HepG2 (cell line): ENCODE results near the gene HOXA7. TPM values are rescaled to one million over a fixed set of nuclear protein-coding genes. Genes with fewer than 3 reads are reported as not detected.

Experiments used
- ATAC-seq: fragments of 200-7000 bp; cut with Tn5 transposase; 3 replicates; pipeline ENCODE4 v1.9.1; 2020; ENCODE audit warnings: mild to moderate bottlenecking, moderate library complexity
- BruUV-seq: library from RNA; stranded (reverse); fragments of 400-500 nt; replicated peaks from 2 replicates; lab custom pipeline; 2021; lab: Mats Ljungman, UMichigan
- CTCF ChIA-PET: fragments of 300-600 bp; formaldehyde crosslinking; extraction: SDS; loops from one replicate; lab custom pipeline; 2021; ENCODE audit warnings: low total read pairs, inconsistent platforms, low intra/inter-chr PET ratio; lab: Yijun Ruan, JAX
- POLR2A ChIA-PET: fragments of 350-600 bp; sonication (Branson Sonifier 250); formaldehyde crosslinking; loops from one replicate; lab custom pipeline; 2020; ENCODE audit warnings: antibody characterized with exemption, inconsistent platforms; lab: Yijun Ruan, JAX
- DNase-seq: peaks from one replicate; pipeline ENCODE4 v3.0.0-alpha.2; 2015; ENCODE audit warnings: low spot score
- FAIRE-seq: peaks from 3 replicates; lab custom pipeline; 2011; peaks lifted over from hg19 to GRCh38; lab: Jason Lieb, UNC
- H2AFZ ChIP-seq: one replicate; pipeline ENCODE4 v1.6.1; 2011; ENCODE audit warnings: low read length, inconsistent platforms
- H3K27ac ChIP-seq: fragments of 300-600 bp; 3 replicates; pipeline ENCODE4 v1.8.0; 2011; ENCODE audit warnings: mixed run types, mild to moderate bottlenecking, mixed read lengths, low read length, inconsistent platforms; ENCODE audit not compliant: insufficient read depth; ENCODE audit errors: extremely low read length
- H3K27me3 ChIP-seq, 2 experiments: fragments of 200-600 bp in 1 of 2; 2 replicates in 1 of 2; 3 replicates in 1 of 2; pipeline versions ENCODE4 v1.6.0 to v1.8.0; 2011; ENCODE audit warnings: low read length in 2 of 2, mild to moderate bottlenecking in 2 of 2, moderate library complexity in 2 of 2, inconsistent platforms in 1 of 2; ENCODE audit not compliant: insufficient read depth in 2 of 2, control insufficient read depth in 1 of 2
- H3K36me3 ChIP-seq, 2 experiments: fragments of 200-600 bp in 1 of 2; replicated peaks in 1 of 2; 2 replicates in 1 of 2; 3 replicates in 1 of 2; pipeline versions ENCODE4 v1.5.1 to v1.8.0; 2011; ENCODE audit warnings: low read length in 2 of 2, inconsistent platforms in 1 of 2; ENCODE audit not compliant: insufficient read depth in 2 of 2, control insufficient read depth in 1 of 2
- H3K4me1 ChIP-seq: 2 replicates; pipeline ENCODE4 v1.5.1; 2012; ENCODE audit warnings: low read length, inconsistent platforms; ENCODE audit not compliant: insufficient read depth
- H3K4me2 ChIP-seq: 2 replicates; pipeline ENCODE4 v1.6.0; 2011; ENCODE audit warnings: low read depth, low read length, inconsistent platforms
- H3K4me3 ChIP-seq, 3 experiments: fragments of 200-600 bp in 1 of 3; sonication (generic), shearing (Covaris generic) in 1 of 3; replicated peaks in 1 of 3; 2 replicates each; pipeline ENCODE4 v1.5.1; 2011 to 2016; ENCODE audit warnings: low read length in 3 of 3, inconsistent platforms in 2 of 3, low read depth in 2 of 3, mild to moderate bottlenecking in 2 of 3, control low read depth in 1 of 3, mixed read lengths in 1 of 3; ENCODE audit not compliant: insufficient read depth in 1 of 3
- H3K79me2 ChIP-seq: one replicate; pipeline ENCODE4 v1.6.1; 2011; ENCODE audit warnings: low read length, inconsistent platforms; ENCODE audit not compliant: insufficient read depth
- H3K9ac ChIP-seq: 2 replicates; pipeline ENCODE4 v1.6.0; 2011; ENCODE audit warnings: mild to moderate bottlenecking, low read depth, low read length, inconsistent platforms; ENCODE audit not compliant: insufficient read depth
- H3K9me3 ChIP-seq: 2 replicates; pipeline ENCODE4 v1.5.1; 2012; ENCODE audit warnings: mild to moderate bottlenecking, low read length
- H4K20me1 ChIP-seq: 2 replicates; pipeline ENCODE4 v1.6.0; 2011; ENCODE audit warnings: inconsistent platforms, mild to moderate bottlenecking, low read length, moderate library complexity; ENCODE audit not compliant: insufficient read depth
- FOXO1 ChIP-seq: sonication (generic); formaldehyde crosslinking; IDR thresholded peaks from 2 replicates; pipeline ENCODE4 v1.4.0; 2020; ENCODE audit warnings: missing genetic modification reagents
- GLI4 ChIP-seq: sonication (generic); formaldehyde crosslinking; IDR thresholded peaks from 2 replicates; pipeline ENCODE4 v1.5.1; 2020; ENCODE audit warnings: missing genetic modification reagents, mild to moderate bottlenecking, moderate library complexity, borderline replicate concordance
- HMGA1 ChIP-seq: sonication (generic); formaldehyde crosslinking; conservative IDR thresholded peaks from 2 replicates; pipeline ENCODE4 v1.4.0; 2020; ENCODE audit warnings: missing genetic modification reagents
- HNRNPL ChIP-seq: fragments of 200-400 bp; formaldehyde crosslinking; IDR thresholded peaks from 2 replicates; pipeline ENCODE4 v1.6.1; 2017; ENCODE audit warnings: mild to moderate bottlenecking, low read depth, low read length
- KDM2A ChIP-seq: sonication (generic); formaldehyde crosslinking; IDR thresholded peaks from 2 replicates; pipeline ENCODE4 v1.4.0; 2020; ENCODE audit warnings: low read depth, missing genetic modification reagents, borderline replicate concordance
- MLX ChIP-seq: IDR thresholded peaks from 2 replicates; pipeline ENCODE4 v1.6.1; 2016
- TCF12 ChIP-seq, 2 experiments: fragments of 450-650 bp in 1 of 2; sonication (generic) in 1 of 2; formaldehyde crosslinking in 1 of 2; IDR thresholded peaks; 2 replicates each; pipeline versions ENCODE4 v1.6.1 to v1.8.0; 2017 to 2022; ENCODE audit warnings: antibody characterized with exemption in 1 of 2, mild to moderate bottlenecking in 1 of 2, missing genetic modification reagents in 1 of 2, moderate library complexity in 1 of 2
- ZBTB14 ChIP-seq: sonication (generic); formaldehyde crosslinking; IDR thresholded peaks from 2 replicates; pipeline ENCODE4 v1.4.0; 2020; ENCODE audit warnings: missing genetic modification reagents
- ZNF331 ChIP-seq: sonication (generic); formaldehyde crosslinking; IDR thresholded peaks from 2 replicates; pipeline ENCODE4 v1.4.0; 2020; ENCODE audit warnings: missing genetic modification reagents
- ZNF33B ChIP-seq: sonication (generic); formaldehyde crosslinking; IDR thresholded peaks from 2 replicates; pipeline ENCODE4 v1.5.1; 2020; ENCODE audit warnings: mild to moderate bottlenecking, missing genetic modification reagents
- ZNF414 ChIP-seq: sonication (generic); formaldehyde crosslinking; IDR thresholded peaks from 2 replicates; pipeline ENCODE4 v1.5.0; 2020; ENCODE audit warnings: missing genetic modification reagents
- ZNF577 ChIP-seq: sonication (generic); formaldehyde crosslinking; IDR thresholded peaks from 2 replicates; pipeline ENCODE4 v1.4.0; 2020; ENCODE audit warnings: mild to moderate bottlenecking, low read depth, missing genetic modification reagents, borderline replicate concordance
- ZNF781 ChIP-seq: sonication (generic); formaldehyde crosslinking; IDR thresholded peaks from 2 replicates; pipeline ENCODE4 v1.5.1; 2020; ENCODE audit warnings: borderline replicate concordance, mild to moderate bottlenecking, missing genetic modification reagents; ENCODE audit errors: not compliant biosample characterization
- WGBS: methylation state at CpG from one replicate; pipeline ENCODE4 v1.1.6; 2017; ENCODE audit warnings: low lambda C conversion rate; 5-methylcytosine and 5-hydroxymethylcytosine counted together
- in situ Hi-C: cut with HindIII; loops from 2 replicates; pipeline ENCODE4 v1.10.0; 2017; ENCODE audit warnings: low pct_unique_long_range_greater_than_20kb; ENCODE audit not compliant: extremely low pct_ligation_motif_present
- intact Hi-C: fragments of 100-400 bp; cut with micrococcal nuclease; formaldehyde crosslinking; loops from one replicate; pipeline ENCODE4 v1.10.0; 2022; ENCODE audit not compliant: unreplicated experiment
- polyA plus RNA-seq, 8 experiments: library from polyadenylated mRNA; depleted of rRNA in 3 of 8; stranded (reverse) in 7 of 8; unstranded in 1 of 8; fragments of >200 nt; fragmentation: Illumina TruSeq in 4 of 8; extraction: Trizol in 4 of 8; gene quantifications; 2 replicates each; pipeline versions ENCODE4 v1.2.1 to v1.2.3, GENCODE V29; 2011 to 2016; ENCODE audit warnings: low read depth in 4 of 8, missing spikeins in 1 of 8, mixed read lengths in 1 of 8; ENCODE audit not compliant: insufficient read depth in 1 of 8
- total RNA-seq, 5 experiments: library from RNA; depleted of rRNA; stranded (reverse); fragments of >200 nt; fragmentation: Illumina TruSeq; extraction: Trizol; gene quantifications; 2 replicates each; pipeline ENCODE4 v1.2.3, GENCODE V29; 2016; ENCODE audit warnings: low read depth in 1 of 5

HOXA7 gene
- total and polyA plus RNA-seq, 2 of the 13 experiments (the other 11 are each of a cell fraction or from before 2014, with no cell fraction given): 0.05 TPM; not detected in 1

- H4K20me1 ChIP-seq: peaks cover 17% of the 10 kb centered on the region
- no peak overlapping the region for H3K4me3 ChIP-seq
- TF ChIP-seq ZNF331 (CRISPR knock-in tag) (no peak), ZNF781 (CRISPR knock-in tag) (no peak), FOXO1 (CRISPR knock-in tag) (no peak), KDM2A (no peak)
- TF ChIP-seq, all 625 proteins: peak for 0
- Histone ChIP-seq H3K4me1 (peaks cover 36% of the 10 kb centered on the region), H3K9me3 (no peaks in the 10 kb centered on the region), H2AFZ (no peak overlapping the region), H3K27me3 (no peaks in the 10 kb centered on the region; a peak in 1 of 5 replicates), H3K27ac (no peak overlapping the region), H3K79me2 (peaks cover 53% of the 10 kb centered on the region), H3K36me3 (peaks cover 0 to 6% of the 10 kb centered on the region in 2 experiments; a peak in 2 of 5 replicates), H3K4me2 (no peak overlapping the region), H3K9ac (no peak overlapping the region)
- in situ Hi-C loops (no loop called here), intact Hi-C loops (no loop called here)
- DNase-seq (no peak), FAIRE-seq (no peak), ATAC-seq (no peak)
- WGBS: 97% methylated on average over 19 of the region's 19 CpGs
- BruUV-seq: no TSS peak
- ChIA-PET POLR2A (interaction anchor here (1.2 to 5.8 kb wide), 3 partner anchors 13 to 254 kb away, joined by 5 to 118 read pairs (median 5); partner anchors contain the start of genes HOXA4 and SKAP2), CTCF (no interaction called here)
Measured at GRCh38 chr7:27117887-27118491, 38.5 kb downstream of the HOXA7 start.

- Histone ChIP-seq H4K20me1 (peaks cover 18% of the 10 kb centered on the region), H3K27ac (no peak overlapping the region), H2AFZ (no peak overlapping the region), H3K4me3 (no peak overlapping the region), H3K4me2 (no peak overlapping the region), H3K27me3 (no peaks in the 10 kb centered on the region; a peak in 1 of 5 replicates), H3K79me2 (peaks cover 51% of the 10 kb centered on the region), H3K9me3 (no peaks in the 10 kb centered on the region), H3K4me1 (peaks cover 36% of the 10 kb centered on the region), H3K9ac (no peak overlapping the region), H3K36me3 (peaks cover 0 to 6% of the 10 kb centered on the region in 2 experiments; a peak in 2 of 5 replicates)
- FAIRE-seq: no peak
- no peak for DNase-seq
- CTCF ChIA-PET: no interaction called here
- POLR2A ChIA-PET: interaction anchor here (1.2 to 1.6 kb wide), 2 partner anchors 14 to 253 kb away, joined by 5 read pairs; partner anchors contain the start of genes HOXA4 and SKAP2
- intact Hi-C loops: no loop called here
- no TSS peak for BruUV-seq
- no peak for ATAC-seq
- in situ Hi-C loops: no loop called here
- WGBS: 95% methylated on average over 9 of the region's 12 CpGs
- TF ChIP-seq TCF12 (IDR thresholded peaks at IDR 0.05): no peak
- TF ChIP-seq TCF12 (CRISPR knock-in tag; IDR thresholded peaks at IDR 0.05): no peak
- TF ChIP-seq ZBTB14: no peak
- TF ChIP-seq HNRNPL: no peak
- TF ChIP-seq ZNF414 (CRISPR knock-in tag): no peak
- no peak for TF ChIP-seq ZNF33B (CRISPR knock-in tag)
- no peak for TF ChIP-seq GLI4 (CRISPR knock-in tag)
- TF ChIP-seq HMGA1 (CRISPR knock-in tag): no peak
- TF ChIP-seq ZNF577 (CRISPR knock-in tag): no peak
- no peak for TF ChIP-seq MLX (CRISPR knock-in tag)
Measured at GRCh38 chr7:27116962-27117886, 39.3 kb downstream of the HOXA7 start.
